ENCODE measurements around the gene PADI3. TPM values are rescaled to one million over a fixed set of nuclear protein-coding genes. Genes with fewer than 3 reads are reported as not detected.

The PADI3 gene
- total and polyA plus RNA-seq, 7 donors = 0.01 to 0.09 (median 0.04) TPM; not detected in 4

DNA sequence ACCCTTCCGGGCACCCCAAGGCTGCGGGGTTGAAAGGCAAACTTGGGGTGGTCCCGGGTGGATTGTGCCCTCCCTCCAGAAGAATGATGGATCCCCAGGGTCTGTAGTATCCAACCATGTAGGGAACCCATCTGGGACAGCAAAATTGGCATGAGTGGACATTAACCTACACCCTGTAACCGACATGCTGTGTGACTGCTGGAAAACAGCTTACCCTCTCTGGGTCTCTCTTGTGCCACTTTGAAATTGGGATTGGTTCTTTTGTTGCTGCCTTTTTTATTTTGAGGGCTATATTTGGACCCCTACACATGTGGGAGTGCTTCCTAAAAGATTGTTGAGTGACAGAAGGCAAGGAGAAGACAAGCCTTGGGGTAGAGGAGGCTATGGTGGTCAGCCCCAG lies 24.5 kb upstream of the PADI3 start:
- Histone ChIP-seq H3K4me3 (no peak overlapping the region), H3K27me3 (ENCODE audit: insufficient read depth in 3 of 3, low read length in 2 of 3) (peaks cover 0 to 10% (median 0%) of the 10 kb centered on the region in 3 donors), H3K27ac (no peak overlapping the region), H3K36me3 (ENCODE audit: insufficient read depth in 1 of 2, low read depth in 1 of 2) (no peaks in the 10 kb centered on the region), H3K4me1 (no peaks in the 10 kb centered on the region), H3K9me3 (no peaks in the 10 kb centered on the region)
- DNase-seq (no peak), ATAC-seq (no peak)
- WGBS, 3 donors = 84 to 89% (median 89%) methylated on average over 4 of the region's 4 CpGs
- intact Hi-C loops (cut with DNase I) = no loop called here
- TF ChIP-seq, protein P1, sequence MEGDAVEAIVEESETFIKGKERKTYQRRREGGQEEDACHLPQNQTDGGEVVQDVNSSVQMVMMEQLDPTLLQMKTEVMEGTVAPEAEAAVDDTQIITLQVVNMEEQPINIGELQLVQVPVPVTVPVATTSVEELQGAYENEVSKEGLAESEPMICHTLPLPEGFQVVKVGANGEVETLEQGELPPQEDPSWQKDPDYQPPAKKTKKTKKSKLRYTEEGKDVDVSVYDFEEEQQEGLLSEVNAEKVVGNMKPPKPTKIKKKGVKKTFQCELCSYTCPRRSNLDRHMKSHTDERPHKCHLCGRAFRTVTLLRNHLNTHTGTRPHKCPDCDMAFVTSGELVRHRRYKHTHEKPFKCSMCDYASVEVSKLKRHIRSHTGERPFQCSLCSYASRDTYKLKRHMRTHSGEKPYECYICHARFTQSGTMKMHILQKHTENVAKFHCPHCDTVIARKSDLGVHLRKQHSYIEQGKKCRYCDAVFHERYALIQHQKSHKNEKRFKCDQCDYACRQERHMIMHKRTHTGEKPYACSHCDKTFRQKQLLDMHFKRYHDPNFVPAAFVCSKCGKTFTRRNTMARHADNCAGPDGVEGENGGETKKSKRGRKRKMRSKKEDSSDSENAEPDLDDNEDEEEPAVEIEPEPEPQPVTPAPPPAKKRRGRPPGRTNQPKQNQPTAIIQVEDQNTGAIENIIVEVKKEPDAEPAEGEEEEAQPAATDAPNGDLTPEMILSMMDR (IDR thresholded peaks at IDR 0.05) = no peak

DNA sequence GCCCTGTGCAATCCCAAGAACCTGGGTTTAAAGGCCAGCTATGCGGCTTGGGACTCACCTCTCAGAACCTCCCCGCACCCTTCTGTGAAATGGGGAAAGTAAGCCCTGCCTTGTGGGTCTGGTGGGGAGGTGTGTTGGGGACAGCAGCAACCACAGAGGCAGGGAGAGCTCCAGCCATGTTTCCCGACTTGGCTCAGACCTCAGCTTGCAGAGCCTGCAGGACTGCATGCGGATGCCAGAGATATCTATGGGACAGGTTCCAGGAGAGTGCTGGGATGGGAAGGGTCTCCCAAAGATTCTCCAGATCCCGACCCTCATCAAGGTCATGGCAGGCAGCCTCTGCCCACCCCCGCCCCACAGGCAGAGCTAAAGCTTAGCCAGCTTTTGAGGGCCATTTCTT lies 23.8 kb upstream of the PADI3 start:
- DNase-seq = no peak
- H3K27me3 ChIP-seq (ENCODE audit: insufficient read depth in 3 of 3, low read length in 2 of 3) = peaks cover 0 to 7% (median 0%) of the 10 kb centered on the region in 3 donors

DNA sequence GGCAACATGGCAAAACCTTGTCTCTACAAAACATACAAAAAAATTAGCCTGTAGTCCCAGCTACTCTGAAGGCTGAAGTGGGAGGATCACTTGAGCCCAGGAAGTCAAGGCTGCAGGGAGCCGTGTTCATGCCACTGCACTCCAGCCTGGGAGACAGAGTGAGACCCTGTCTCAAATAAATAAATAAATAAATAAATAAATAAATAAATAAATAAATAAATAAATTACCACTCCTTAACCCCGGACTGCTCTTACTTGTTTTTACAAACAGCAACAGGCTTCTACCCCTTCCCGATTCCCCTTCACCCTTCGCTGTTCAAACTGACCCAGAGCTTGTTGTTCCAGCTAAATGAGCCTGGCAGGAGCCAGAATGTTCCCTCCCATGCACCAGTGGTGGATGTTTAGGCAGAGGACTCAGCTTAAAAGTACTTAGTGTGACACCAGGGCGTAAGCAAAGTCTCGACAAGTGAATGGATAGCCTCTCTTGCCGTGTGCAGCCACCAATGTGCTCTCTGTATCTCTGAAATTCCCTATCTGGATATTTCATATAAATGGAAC lies 21.5 kb upstream of the PADI3 start:
- Histone ChIP-seq H3K27ac (no peak overlapping the region), H3K4me1 (no peaks in the 10 kb centered on the region), H3K4me3 (no peak overlapping the region), H3K27me3 (ENCODE audit: insufficient read depth in 3 of 3, low read length in 2 of 3) (peaks cover 0 to 2% (median 0%) of the 10 kb centered on the region in 3 donors), H3K9me3 (no peaks in the 10 kb centered on the region), H3K36me3 (ENCODE audit: insufficient read depth in 1 of 2, low read depth in 1 of 2) (no peaks in the 10 kb centered on the region)
- ATAC-seq = no peak
- WGBS, 3 donors = 64 to 74% (median 72%) methylated on average over 7 of the region's 7 CpGs
- no peak for DNase-seq
- TF ChIP-seq, protein P1 (IDR thresholded peaks at IDR 0.05) = no peak
- intact Hi-C loops (cut with DNase I) = no loop called here

More for the DNA sequence above, 23.8 kb upstream of the PADI3 start:
- Histone ChIP-seq H3K4me1 (no peaks in the 10 kb centered on the region), H3K4me3 (no peak overlapping the region), H3K9me3 (no peaks in the 10 kb centered on the region), H3K36me3 (ENCODE audit: insufficient read depth in 1 of 2, low read depth in 1 of 2) (no peaks in the 10 kb centered on the region), H3K27ac (no peak overlapping the region)
- 70 to 77% (median 76%) methylated on average over 6 of the region's 6 CpGs for WGBS, 3 donors
- intact Hi-C loops (cut with DNase I) = no loop called here
- no peak for ATAC-seq
- TF ChIP-seq, protein P1 (IDR thresholded peaks at IDR 0.05) = no peak

DNA sequence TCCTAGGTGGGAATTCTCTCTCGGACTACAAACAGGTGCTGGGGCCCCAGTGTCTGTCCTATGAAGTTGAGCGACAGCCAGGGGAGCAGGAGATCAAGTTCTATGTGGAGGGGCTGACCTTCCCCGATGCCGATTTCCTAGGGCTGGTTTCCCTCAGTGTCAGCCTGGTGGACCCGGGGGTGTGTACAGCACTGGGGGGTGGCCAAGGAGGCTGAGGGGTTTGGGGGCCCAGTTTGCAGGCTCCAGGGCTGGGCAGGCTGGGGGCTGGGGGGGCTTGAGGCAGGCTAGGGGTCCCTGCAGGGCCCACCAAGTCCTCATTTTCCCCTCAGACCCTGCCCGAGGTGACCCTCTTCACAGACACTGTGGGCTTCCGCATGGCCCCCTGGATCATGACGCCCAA lies 20.3 kb upstream of the PADI3 start:
- no peak overlapping the region for H3K4me3 ChIP-seq
- 53 to 60% (median 59%) methylated on average over 6 to 8 of the region's 8 CpGs for WGBS, 3 donors
- no peaks in the 10 kb centered on the region for H3K27me3 ChIP-seq (ENCODE audit: insufficient read depth in 3 of 3, low read length in 2 of 3)
- no peak for DNase-seq
- TF ChIP-seq, protein P1 (IDR thresholded peaks at IDR 0.05) = no peak
- intact Hi-C loops (cut with DNase I) = no loop called here
- ATAC-seq = no peak
- no peaks in the 10 kb centered on the region for H3K36me3 ChIP-seq (ENCODE audit: insufficient read depth in 1 of 2, low read depth in 1 of 2)
- H3K4me1 ChIP-seq = peaks cover 3% of the 10 kb centered on the region
- H3K27ac ChIP-seq = no peak overlapping the region
- H3K9me3 ChIP-seq = no peaks in the 10 kb centered on the region

DNA sequence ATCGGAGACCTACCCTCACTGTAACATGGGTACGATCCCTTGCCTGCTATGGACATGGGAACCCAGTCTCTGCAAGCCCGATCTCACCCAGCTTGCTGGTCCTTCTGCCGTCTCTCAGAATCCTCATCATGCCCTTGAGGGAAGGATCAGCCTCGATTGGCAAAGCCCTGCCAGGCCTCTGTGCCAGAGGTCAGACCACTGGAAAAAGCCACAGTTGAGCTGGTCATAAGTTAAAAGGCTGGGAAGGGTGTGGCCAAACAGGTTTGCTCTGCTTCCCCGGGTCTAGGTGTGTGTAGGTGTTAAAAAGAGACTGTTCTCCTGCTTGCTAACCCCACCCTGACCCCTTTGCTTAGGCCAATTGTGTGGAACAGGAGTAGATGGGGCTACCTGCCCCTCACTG lies 19.5 kb upstream of the PADI3 start:
- Histone ChIP-seq H3K4me3 (no peak overlapping the region), H3K4me1 (peaks cover 3% of the 10 kb centered on the region), H3K36me3 (ENCODE audit: insufficient read depth in 1 of 2, low read depth in 1 of 2) (no peaks in the 10 kb centered on the region), H3K27ac (no peak overlapping the region), H3K9me3 (no peaks in the 10 kb centered on the region), H3K27me3 (ENCODE audit: insufficient read depth in 3 of 3, low read length in 2 of 3) (no peaks in the 10 kb centered on the region)
- intact Hi-C loops (cut with DNase I) = no loop called here
- ATAC-seq (no peak), DNase-seq (no peak)
- WGBS, 3 donors = 70 to 77% (median 74%) methylated on average over 6 of the region's 6 CpGs
- TF ChIP-seq, protein P1 (IDR thresholded peaks at IDR 0.05) = no peak

Data from psoas muscle (tissue), 8 donors.